Peyer's patch (tissue), 4 donors: ENCODE results near the gene UTY.

Experiments
- POLR2A ChIP-seq, 2 donors: fragments of 450-650 bp; IDR thresholded peaks; one replicate each; pipeline ENCODE4 v1.5.1; 2017; ENCODE audit warnings: antibody characterized with exemption in 2 of 2, mild to moderate bottlenecking in 2 of 2, moderate library complexity in 2 of 2
- TF ChIP-seq, protein P1 (sequence below), 6 experiments: fragments of 450-650 bp in 4 of 6; fragments of 200-600 bp in 2 of 6; sonication (generic) in 1 of 6; IDR thresholded peaks; one replicate each; pipeline ENCODE4 v1.5.1; 2017 to 2019; ENCODE audit warnings: antibody characterized with exemption in 6 of 6, mild to moderate bottlenecking in 3 of 6, moderate library complexity in 1 of 6

DNA sequence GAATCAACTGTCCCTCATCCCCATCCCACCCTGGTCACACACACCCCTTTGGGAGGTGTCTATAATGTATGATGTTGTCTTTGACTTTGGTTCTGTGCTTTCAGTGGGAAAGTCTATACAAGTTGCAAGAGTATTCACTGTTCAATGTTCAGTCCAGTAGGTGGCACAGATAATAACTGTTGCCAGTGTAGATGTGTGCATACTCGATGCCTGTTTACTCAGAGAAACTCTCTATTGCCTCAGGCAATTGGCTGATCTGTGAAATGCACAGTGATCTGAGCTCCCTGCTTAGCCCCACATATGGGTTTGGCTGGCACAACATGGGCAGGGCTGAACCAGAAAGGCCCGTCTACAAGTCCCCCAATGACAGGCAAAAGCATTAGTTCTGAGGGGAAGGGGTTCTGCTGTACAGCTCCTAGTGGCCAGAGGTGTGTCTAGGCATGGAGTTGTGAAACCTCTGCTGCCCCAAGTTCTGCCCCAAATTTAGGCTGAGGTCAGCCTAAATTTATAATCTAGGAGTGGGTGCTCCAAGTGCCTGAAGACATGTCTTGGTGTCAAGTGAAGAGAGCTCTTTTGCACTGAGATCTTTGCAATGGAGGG is 252.4 kb downstream of the UTY start:
- TF ChIP-seq, protein P1, sequence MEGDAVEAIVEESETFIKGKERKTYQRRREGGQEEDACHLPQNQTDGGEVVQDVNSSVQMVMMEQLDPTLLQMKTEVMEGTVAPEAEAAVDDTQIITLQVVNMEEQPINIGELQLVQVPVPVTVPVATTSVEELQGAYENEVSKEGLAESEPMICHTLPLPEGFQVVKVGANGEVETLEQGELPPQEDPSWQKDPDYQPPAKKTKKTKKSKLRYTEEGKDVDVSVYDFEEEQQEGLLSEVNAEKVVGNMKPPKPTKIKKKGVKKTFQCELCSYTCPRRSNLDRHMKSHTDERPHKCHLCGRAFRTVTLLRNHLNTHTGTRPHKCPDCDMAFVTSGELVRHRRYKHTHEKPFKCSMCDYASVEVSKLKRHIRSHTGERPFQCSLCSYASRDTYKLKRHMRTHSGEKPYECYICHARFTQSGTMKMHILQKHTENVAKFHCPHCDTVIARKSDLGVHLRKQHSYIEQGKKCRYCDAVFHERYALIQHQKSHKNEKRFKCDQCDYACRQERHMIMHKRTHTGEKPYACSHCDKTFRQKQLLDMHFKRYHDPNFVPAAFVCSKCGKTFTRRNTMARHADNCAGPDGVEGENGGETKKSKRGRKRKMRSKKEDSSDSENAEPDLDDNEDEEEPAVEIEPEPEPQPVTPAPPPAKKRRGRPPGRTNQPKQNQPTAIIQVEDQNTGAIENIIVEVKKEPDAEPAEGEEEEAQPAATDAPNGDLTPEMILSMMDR (IDR thresholded peaks at IDR 0.05) = no peak
- TF ChIP-seq POLR2A (IDR thresholded peaks at IDR 0.05) = no peak
